Stimulated activated CD4-positive, alpha-beta T cell treated with anti-CD3 and anti-CD28 coated beads, Interleukin-1b, Interleukin-23, amount 100 ng/mL, for 48 hours (primary cell): ENCODE results near the gene AKR1C4.
"Not testable (repeated sequence)": the region's sequence is repeated elsewhere in the genome, so short reads cannot be mapped to it uniquely, and the experiment has no call there.

Source experiments
- DNase-seq: peaks from one replicate; pipeline ENCODE4 v3.0.0-alpha.2; 2020

AKR1C4 gene

DNA sequence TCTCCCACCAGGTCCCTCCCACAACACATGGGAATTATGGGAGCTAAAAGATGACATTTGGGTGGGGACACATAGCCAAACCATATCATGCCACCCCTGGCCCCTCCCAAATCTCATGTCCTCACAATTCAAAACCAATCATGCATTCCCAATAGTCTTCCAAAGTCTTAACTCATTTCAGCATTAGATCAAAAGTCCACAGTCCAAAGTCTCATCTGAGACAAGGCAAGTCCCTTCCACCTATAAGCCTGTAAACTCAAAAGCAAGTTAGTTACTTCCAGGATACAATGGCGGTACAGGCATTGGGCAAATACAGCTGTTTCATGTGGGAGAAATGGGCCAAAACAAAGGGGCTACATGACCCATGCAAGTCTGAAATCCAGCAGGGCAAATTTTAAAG, 13.1 kb downstream of the AKR1C4 start:
- DNase-seq = not testable (repeated sequence)

DNA sequence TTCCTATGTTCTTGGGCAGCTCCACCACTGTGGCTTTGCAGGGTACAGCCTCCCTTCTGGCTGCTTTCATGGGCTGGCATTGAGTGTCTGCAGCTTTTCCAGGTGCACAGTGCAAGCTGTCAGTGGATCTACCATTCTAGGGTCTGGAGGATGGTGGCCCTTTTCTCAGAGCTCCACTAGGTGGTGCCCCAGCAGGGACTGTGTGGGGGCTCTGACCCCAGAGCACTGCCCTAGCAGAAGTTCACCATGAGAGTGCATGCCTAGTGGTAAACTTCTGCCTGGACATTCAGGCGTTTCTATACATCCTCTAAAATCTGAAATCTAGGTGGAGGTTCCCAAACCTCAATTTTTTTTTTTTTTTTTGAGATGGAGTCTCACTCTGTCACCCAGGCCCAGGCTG, 13.6 kb downstream of the AKR1C4 start:
- not testable (repeated sequence) for DNase-seq

DNA sequence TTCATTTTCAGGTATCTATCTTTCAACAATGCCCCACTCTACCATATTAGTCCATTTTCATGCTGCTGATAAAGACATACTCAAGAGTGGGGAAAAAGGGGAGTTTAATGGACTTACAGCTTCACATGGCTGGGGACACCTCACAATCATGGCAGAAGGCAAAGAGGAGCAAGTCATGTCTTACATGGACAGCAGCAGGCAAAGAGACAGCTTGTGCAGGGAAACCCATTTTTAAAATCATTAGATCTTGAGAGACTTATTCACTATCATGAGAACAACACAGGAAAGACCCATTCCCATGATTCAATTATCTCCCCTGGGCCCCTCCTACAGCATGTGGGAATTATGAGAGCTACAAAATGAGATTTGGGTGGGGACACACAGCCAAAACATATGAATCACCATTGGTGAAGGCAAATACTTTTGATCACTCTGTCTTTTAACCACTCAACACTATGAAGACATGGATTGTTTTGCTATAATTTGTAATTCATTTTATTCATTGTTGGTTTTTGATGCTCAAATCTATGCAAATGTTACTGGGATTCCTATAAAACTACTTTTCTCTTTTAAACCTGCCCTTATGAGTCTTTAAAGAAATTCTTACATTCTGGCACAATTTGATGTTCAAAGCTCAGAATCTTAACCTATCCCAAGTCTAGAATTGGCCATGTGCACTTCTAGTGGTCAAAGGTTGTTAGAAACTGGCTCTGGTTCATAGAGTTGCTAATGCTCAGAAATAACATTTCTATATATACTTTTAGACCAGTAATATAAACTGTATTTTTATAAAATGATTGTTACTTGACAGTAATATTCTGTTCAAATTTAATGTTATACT, 15.3 kb downstream of the AKR1C4 start:
- no peak for DNase-seq

DNA sequence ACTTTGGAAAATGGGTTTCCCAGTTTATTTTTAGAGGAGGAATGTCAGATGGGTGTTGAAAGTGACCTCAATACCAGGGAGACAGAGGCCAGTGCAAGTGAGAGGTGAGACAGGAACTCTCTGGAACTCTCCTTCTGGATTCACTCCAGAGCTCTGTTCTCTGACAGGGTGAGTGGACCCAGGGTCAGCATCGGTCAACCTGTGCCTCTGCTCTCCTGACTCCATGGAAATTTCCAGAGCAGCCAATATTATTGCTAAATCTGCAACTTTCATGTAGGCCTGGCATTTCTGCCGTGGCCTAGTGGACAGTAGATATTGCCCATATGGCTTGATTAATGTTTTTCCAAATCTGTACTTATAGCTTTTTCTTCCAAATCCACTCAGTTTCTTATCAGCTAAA, 20.2 kb downstream of the AKR1C4 start:
- DNase-seq = no peak

DNA sequence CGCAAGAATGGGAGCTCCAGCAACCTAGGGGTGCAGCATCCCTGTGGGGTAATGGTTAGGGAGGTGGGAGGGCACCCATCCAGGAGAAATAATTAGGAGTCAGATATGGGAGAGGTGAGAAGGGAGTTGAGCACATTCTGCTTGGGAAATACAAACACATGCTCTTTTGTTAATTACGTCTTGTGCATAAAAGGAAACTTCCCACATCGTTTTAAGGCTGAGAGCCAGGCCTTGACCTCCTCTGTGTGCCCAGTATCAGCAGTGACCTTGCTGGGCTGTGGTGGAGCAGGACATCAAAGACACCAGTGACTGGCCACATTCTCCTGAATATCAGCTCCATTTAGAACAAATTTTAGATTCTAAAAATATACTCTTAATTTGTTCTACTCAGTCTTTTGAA, 22.6 kb downstream of the AKR1C4 start:
- no peak for DNase-seq

DNA sequence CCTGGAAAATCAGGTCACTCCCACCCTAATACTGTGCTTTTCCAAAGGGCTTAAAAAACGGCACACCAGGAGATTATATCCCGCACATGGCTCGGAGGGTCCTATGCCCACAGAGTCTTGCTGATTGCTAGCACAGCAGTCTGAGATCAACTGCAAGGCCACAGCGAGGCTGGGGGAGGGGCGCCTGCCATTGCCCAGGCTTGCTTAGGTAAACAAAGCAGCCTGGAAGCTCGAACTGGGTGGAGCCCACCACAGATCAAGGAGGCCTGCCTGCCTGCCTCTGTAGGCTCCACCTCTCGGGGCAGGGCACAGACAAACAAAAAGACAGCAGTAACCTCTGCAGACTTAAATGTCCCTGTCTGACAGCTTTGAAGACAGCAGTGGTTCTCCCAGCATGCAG, 26.3 kb downstream of the AKR1C4 start:
- DNase-seq = not testable (repeated sequence)

DNA sequence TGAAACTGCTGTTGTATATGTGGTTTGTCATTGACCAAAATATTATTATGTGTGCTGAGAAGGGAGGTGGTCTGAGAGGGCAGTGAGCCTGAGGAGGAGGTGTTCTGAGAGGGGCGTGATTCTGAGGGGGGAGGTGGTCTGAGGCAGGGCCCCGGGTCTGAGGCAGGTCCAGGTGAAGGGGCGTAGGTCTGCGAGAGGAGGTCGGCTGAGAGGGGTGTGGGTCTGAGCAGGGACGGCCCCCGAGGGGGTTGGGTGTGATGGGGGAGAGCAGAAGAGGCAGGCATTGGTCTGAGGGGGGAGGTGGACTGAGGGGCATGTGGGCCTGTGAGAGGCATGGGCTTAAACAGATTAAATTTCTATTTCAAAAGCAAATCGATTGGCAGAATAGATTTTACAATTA, 32.4 kb downstream of the AKR1C4 start:
- no peak for DNase-seq

DNA sequence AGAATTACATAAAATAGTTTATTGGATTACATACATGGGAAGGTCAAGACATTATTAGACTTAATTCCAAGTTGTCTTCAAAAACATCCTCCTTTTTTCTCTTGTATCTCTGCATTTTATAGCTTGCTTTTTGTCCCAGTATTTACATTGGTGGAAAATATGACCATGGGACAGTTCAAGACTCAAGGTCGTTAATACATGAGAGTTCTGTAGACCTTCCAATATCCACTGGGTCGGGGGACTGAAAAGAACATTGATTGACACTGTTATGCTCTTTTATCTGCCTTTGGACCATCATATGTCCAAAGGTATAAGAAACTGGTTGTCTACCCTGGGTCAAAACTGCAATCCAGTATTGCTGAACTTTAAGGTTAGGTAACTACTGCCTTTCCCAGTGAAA, 36.7 kb downstream of the AKR1C4 start:
- no peak for DNase-seq

DNA sequence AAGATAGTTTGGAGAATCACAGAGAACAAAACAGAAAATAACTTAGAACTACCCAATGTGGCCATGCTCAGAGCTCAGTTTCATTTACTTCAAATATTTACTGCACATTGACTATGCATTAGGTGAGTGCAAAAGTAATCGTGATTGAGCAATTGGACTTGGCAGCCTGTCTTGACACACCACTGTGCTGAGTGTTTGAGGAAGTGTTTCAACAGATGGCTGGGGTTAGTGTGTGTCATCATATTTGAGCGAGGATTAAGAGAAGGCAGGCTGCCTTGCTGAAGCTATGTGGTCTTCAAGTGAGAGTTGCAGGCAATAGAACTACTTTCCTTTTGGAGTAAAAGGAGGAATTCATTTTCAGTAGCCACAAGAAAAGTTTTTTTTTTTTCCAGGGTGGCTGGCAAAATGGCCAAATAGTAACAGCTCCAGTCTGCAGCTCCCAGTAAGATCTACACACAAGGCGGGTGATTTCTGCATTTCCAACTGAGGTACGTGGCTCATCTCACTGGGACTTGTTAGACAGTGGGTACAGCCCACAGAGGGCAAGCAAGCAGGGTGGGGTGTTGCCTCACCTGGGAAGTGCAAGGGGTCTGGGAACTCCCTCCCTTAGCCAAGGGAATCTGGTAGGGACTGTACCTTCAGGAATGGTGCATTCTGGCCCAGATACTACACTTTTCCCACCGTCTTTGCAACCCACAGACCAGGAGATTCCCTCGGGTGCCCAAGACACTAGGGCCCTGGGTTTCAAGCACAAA, 37.6 kb downstream of the AKR1C4 start:
- DNase-seq = no peak

DNA sequence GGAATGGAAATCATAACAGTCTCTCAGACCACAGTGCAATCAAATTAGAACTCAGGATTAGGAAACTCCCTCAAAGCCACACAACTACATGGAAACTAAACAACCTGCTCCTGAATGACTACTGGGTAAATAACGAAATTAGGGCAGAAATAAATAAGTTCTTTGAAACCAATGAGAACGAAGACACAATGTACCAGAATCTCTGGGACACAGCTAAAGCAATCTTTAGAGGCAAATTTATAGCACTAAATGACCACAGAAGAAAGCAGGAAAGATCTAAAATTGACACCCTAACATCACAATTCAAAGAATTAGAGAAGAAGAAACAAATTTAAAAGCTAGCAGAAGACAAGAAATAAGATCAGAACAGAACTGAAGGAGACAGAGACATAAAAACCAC, 40.9 kb downstream of the AKR1C4 start:
- not testable (repeated sequence) for DNase-seq

DNA sequence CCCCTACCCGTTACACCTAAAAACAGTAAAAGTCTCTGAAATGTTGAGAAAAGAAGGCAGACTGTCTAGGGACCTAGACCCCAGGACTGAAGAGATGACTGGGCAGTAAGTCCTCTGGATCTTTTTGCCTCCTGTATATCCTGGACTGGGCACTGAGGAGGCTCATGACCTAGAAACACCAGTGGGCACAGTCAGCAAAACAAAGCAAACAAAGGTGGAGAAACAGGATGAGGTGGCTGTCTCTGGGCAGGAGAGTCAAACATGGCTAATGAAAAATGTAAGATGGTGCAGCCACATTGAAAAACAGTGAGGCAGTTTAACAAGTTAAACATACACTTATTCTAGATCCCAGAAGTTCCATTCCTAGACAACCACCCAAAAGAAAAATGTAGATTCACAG, 45.9 kb downstream of the AKR1C4 start:
- DNase-seq = no peak

DNA sequence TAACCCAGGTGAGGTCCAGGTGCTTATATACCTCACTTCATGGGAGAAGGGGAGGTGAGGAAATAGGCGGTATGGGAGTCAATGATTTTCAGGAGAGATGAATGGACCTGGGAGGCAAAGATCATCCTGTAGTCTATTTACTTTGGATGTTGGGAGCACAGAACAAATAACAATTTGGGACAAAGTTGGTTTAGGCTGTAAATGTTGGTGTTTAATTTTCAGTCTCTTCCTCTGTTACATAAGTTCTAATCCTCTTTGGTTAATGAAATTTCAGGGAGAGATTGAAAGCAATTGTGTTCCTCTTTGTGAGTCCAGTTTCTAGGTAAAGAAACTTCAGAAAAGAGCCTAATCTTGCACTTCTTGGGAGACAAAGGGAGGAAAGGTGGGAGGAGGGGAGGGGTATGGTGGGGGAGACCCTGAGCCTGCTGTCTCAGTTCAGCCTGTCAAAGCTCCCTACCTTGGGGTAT, 46.9 kb downstream of the AKR1C4 start:
- DNase-seq = no peak

DNA sequence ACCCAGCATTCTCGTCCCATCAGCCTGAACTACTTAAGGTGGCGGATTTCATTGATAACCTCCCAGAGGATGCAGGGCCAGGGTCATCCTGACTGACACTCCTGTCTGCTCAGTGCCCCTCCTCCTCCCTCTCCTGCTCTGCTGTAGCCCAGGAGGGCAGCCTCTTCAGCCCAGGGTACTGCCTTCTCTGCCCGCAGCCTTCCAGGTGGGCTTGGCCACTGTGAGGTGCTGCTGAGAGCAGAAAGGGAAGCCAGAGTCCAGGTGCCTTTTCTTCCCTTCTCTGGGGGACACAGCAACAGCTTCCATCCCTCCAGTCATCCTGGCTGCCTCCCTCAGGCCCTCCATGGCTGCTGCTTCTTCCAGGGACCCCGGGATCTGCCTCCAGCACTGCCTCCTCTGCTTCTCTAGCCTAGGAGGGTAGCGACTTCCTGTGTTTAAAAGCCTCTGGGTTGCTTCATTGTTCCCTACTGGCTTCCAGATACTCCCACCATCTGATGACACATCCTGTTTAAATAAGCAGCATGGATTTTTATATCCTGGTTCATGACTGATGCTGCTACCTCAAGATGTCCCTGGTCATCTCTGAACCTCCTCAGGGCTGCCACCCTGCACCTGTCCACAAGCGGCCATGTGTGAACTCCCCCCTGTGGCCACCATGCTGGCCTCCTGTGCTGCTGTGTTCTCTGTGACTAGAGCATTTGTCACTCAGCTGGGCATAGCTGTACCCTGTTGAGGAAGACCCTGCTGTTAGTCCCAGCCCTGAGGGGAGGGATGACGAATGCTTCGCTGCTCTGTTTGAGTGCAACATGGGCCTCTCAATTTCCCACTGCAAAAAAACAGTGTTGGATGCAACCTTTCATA, 55.8 kb downstream of the AKR1C4 start:
- DNase-seq = no peak

DNA sequence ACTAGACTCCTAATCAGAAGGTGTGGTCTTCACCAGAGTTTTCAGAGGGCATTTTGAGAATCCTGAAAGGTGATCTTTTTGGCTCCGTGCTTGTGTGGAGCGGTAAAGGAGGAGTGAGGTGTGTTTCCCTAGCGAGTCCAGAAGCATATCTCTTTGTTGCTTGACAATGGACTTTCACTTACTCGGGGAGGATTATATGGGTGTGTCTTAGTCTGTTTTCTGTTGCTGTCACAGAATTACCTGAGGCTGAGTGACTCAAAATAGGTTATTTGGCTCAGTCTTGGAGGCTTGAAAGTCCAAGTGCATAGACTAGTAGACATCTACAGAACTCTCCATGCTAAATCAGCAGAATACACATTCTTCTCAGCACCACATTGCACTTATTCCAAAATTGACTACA, 57.9 kb downstream of the AKR1C4 start:
- DNase-seq = no peak

DNA sequence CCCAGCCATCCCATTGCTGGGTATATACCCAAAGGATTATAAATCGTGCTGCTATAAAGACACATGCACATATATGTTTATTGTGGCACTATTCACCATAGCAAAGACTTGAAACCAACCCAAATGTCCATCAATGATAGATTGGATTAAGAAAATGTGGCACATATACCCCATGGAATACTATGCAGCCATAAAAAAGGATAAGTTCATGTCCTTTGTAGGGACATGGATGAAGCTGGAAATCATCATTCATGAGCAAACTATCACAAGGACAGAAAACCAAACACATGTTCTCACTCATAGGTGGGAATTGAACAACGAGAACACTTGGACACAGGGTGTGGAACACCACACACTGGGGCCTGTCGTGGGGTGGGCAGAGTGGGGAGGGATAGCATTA, 61.1 kb downstream of the AKR1C4 start:
- not testable (repeated sequence) for DNase-seq

DNA sequence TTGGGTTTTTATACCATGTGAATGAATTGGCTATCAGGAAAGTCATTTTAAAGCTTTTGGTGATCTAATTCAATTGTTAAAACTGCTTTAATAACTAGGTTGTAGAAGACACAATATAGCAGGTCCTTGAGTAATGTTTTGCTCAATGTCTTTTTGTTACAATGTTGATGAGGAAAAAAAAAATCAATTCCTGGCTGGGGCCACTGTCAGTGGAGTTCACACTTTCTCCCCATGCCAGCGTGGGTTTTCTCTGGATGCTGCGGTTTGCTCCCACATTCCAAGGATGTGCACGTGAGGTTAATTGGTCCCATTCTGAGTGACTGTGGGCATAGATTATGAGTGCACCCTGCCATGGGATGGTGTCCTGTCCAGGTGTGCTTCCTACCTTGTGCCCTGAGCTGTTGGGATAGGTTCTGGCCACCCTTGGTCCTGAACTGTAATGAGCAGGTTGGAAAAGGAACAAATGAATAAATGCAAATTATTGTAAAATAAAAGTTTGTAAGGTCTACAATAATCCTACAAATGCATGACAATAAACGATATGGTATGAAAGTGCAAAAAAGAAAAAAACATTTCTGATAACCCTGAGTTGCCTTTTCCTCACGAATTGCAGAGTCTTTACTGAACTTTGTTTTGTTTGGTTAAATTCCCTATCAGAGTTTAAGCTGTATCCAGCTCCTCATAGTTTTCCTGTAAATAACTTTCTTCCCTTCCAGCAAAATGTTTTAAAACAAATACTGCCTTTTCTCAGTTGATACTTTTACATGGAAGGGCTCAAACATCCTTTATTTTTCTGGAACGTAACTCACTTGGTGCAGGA, 62.7 kb downstream of the AKR1C4 start:
- DNase-seq = no peak

DNA sequence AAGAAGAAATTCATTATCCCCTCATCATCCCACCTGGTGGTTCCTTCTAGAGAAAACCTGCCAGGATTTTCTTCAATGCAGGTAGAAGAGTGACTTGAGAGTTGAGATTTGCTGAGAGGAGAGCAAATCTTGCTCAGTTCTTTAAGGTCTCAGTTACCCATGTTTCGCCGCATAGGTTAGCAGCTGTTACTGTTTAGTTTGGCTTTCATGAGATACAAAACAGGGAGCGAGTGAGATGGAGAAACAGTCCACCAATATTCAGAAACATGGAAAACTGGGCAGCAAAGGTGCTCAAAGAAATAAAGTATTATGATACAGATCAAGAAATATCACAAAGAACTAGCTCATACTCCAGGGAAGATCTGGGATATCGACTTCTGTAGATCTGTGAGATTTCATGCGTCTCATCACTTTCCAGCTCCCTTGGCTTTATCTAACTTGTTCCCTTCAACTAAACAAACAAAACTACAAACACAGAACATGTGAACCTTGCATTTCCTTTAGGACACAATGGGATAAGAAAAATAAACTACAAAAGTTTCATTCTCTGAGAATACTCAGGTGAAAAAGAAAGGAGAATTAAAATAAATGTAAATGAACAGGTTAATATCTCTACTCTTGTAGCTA, 63.4 kb downstream of the AKR1C4 start:
- DNase-seq = no peak

DNA sequence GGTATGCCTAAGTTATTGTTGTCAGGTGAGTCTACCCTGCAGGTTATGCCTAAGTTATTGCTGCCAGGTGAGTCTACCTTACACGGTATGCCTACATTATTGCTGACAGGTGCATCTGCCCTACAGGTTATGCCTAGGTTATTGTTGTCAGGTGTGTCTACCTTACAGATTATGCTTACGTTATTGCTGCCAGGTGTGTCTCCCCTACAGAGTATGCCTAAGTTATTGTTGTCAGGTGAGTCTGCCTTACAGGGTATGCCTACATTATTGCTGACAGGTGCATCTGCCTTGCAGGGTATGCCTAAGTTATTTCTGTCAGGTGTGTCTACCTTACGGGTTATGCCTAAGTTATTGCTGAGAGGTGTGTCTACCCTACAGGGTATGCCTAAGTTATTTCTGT, 64.2 kb downstream of the AKR1C4 start:
- no peak for DNase-seq

DNA sequence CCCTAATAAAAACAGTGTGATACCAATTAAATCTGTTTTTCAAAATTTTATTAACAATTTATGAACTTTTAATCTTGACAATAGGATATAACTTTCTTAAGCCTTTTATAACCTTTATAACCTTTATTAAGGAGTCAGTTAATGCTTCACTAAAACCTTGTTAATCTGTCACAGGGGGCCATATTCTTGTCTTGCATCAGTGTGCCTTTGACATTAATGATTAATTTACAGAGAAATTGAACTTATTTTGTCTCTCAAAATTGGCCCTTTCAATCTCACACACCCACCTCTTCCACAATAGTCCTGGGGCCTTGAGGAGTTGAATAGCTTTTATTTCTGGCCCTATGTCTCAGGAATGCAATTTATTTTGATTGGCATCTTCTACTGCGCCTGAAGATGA, 68.5 kb downstream of the AKR1C4 start:
- no peak for DNase-seq

DNA sequence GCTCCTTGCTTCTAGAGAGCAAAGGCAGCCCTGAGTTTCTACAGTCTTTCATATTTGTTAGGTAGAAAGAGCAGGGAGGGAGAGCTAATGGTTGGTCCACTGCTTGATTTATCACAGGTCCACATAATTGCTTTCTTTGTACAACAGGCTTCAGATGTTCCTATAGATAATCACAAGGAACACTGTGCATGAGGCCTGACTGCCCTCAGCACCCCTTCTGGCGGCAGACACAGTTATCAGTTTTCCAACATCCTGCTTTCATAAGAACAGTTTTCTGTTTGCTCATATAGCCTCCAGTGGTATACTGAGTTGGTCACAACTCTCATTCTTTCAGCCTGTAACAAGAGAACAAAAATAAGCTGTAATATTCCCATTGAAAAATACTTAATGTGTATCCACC, 69.7 kb downstream of the AKR1C4 start:
- no peak for DNase-seq

DNA sequence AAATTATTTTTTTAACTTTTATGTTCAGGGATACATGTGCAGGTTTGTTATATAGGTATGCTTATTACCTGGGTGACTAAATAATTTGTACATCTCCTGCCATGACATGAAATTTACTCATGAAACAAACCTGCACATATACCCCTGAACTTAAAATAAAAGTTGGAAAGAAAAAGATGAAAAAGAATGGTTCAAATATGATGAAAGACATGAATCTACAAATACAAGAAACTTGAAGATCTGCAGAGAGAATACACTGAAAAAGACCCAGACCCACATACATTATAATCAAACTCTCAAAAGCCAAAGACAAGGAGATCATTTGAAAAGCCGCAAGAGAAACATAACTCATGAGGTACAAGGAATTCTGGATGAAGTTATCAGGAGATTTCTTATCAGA, 70.2 kb downstream of the AKR1C4 start:
- DNase-seq = no peak

DNA sequence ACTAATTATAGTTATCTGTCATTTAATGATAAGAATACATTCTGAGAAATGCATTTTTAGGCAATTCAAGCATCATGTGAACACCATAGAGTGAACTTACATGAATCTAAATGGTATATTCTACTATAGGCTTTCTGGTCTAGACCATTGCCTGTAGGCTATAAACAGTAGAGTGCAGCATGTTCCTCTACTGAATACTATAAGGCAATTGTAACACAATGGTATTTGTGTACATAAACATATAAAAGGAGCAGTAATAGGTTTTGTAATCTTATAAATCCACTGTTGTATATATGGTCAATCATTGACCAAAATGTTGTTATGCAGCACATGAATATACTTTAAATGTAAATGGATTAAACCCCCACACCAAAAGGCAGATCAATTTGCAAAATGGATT, 71.6 kb downstream of the AKR1C4 start:
- DNase-seq = no peak
